GM21515 (cell line): ENCODE data around the gene KCNMB4.
"Not testable (repeated sequence)": the region's sequence is repeated elsewhere in the genome, so short reads cannot be mapped to it uniquely, and the experiment has no call there.

ENCODE experiments used
- ATAC-seq: cut with Tn5 transposase; IDR thresholded peaks from one replicate; pipeline ENCODE4 v1.9.1; 2021; ENCODE audit not compliant: unreplicated experiment

The KCNMB4 gene

GRCh38 chr12:70367258-70368141, 1.4 kb downstream of the KCNMB4 start:
- no peak for ATAC-seq

GRCh38 chr12:70372881-70373280, 6.8 kb downstream of the KCNMB4 start:
- no peak for ATAC-seq

- no peak for ATAC-seq
Measured at GRCh38 chr12:70379846-70380245, 13.8 kb downstream of the KCNMB4 start.

- ATAC-seq, result no peak
Measured at GRCh38 chr12:70383484-70383883, 17.4 kb downstream of the KCNMB4 start.

- ATAC-seq, result no peak
Measured at GRCh38 chr12:70383886-70384285, 17.8 kb downstream of the KCNMB4 start.

GRCh38 chr12:70386771-70387170, 20.7 kb downstream of the KCNMB4 start:
- no peak for ATAC-seq

- no peak for ATAC-seq
Measured at GRCh38 chr12:70389678-70390077, 23.6 kb downstream of the KCNMB4 start.

- ATAC-seq, result not testable (repeated sequence)
Measured at GRCh38 chr12:70392631-70393030, 26.5 kb downstream of the KCNMB4 start.

GRCh38 chr12:70393787-70394499, 27.9 kb downstream of the KCNMB4 start:
- ATAC-seq, result no peak

GRCh38 chr12:70398002-70398401, 31.9 kb downstream of the KCNMB4 start:
- ATAC-seq, result no peak

- no peak for ATAC-seq
Measured at GRCh38 chr12:70398862-70399261, 32.8 kb downstream of the KCNMB4 start.

- ATAC-seq, result no peak
Measured at GRCh38 chr12:70399311-70399710, 33.2 kb downstream of the KCNMB4 start.

- ATAC-seq, result no peak
Measured at GRCh38 chr12:70400124-70400523, 34.0 kb downstream of the KCNMB4 start.

GRCh38 chr12:70402597-70402996, 36.5 kb downstream of the KCNMB4 start:
- ATAC-seq, result no peak

GRCh38 chr12:70403826-70404225, 37.7 kb downstream of the KCNMB4 start:
- ATAC-seq, result no peak

- no peak for ATAC-seq
Measured at GRCh38 chr12:70408004-70408790, 42.1 kb downstream of the KCNMB4 start.

- peak; percentile 76 for ATAC-seq
Measured at GRCh38 chr12:70415987-70416386, 49.9 kb downstream of the KCNMB4 start.

GRCh38 chr12:70417121-70417520, 51.0 kb downstream of the KCNMB4 start:
- no peak for ATAC-seq

- ATAC-seq, result no peak
Measured at GRCh38 chr12:70418101-70418500, 52.0 kb downstream of the KCNMB4 start.

- ATAC-seq, result no peak
Measured at GRCh38 chr12:70422631-70423030, 56.5 kb downstream of the KCNMB4 start.

- no peak for ATAC-seq
Measured at GRCh38 chr12:70426620-70427019, 60.5 kb downstream of the KCNMB4 start.
